HepG2 (cell line): ENCODE measurements around the gene MSI2. TPM values are rescaled to one million over a fixed set of nuclear protein-coding genes. Genes with fewer than 3 reads are reported as not detected.
A peak's percentile ranks its signal among the peaks of the same experiment; 100 is the strongest.

Experiments
- ASH2L ChIP-seq: fragments of 300-600, 200-600 bp; sonication (generic); IDR thresholded peaks from 2 replicates; pipeline ENCODE4 v1.7.0; 2017; ENCODE audit warnings: low read depth, mild to moderate bottlenecking, moderate library complexity, mixed read lengths, low read length; ENCODE audit not compliant: insufficient read length
- HMG20B ChIP-seq: conservative IDR thresholded peaks from 2 replicates; pipeline ENCODE4 v1.6.1; 2016; ENCODE audit warnings: missing genetic modification reagents, missing compliant biosample characterization
- IRX3 ChIP-seq: sonication (generic); formaldehyde crosslinking; IDR thresholded peaks from 2 replicates; pipeline ENCODE4 v1.8.1; 2023; ENCODE audit warnings: mild to moderate bottlenecking, low read depth, missing genetic modification reagents, borderline replicate concordance
- KMT2B ChIP-seq: IDR thresholded peaks from 2 replicates; pipeline ENCODE4 v1.6.1; 2016; ENCODE audit warnings: missing genetic modification reagents, missing compliant biosample characterization
- MTF2 ChIP-seq: sonication (generic); formaldehyde crosslinking; IDR thresholded peaks from 2 replicates; pipeline ENCODE4 v1.5.0; 2020; ENCODE audit warnings: missing genetic modification reagents, borderline replicate concordance
- NCOA5 ChIP-seq: sonication (generic); formaldehyde crosslinking; IDR thresholded peaks from 2 replicates; pipeline ENCODE4 v1.4.0; 2020; ENCODE audit warnings: missing genetic modification reagents
- SMAD3 ChIP-seq: sonication (generic); formaldehyde crosslinking; IDR thresholded peaks from 2 replicates; pipeline ENCODE4 v1.4.0; 2020; ENCODE audit warnings: missing genetic modification reagents
- STAG1 ChIP-seq: sonication (generic); formaldehyde crosslinking; IDR thresholded peaks from 2 replicates; pipeline ENCODE4 v1.4.0; 2020; ENCODE audit warnings: missing genetic modification reagents
- TCF7 ChIP-seq: sonication (generic); IDR thresholded peaks from 2 replicates; pipeline ENCODE4 v1.6.1; 2016; ENCODE audit warnings: antibody characterized with exemption, low read depth
- TEAD3 ChIP-seq: optimal IDR thresholded peaks from 2 replicates; pipeline ENCODE3; 2016; ENCODE audit warnings: borderline replicate concordance
- ZFP36L1 ChIP-seq: sonication (generic); formaldehyde crosslinking; IDR thresholded peaks from 2 replicates; pipeline ENCODE4 v1.8.0; 2022; ENCODE audit warnings: mild to moderate bottlenecking, missing genetic modification reagents, moderate library complexity
- ZNF180 ChIP-seq: sonication (generic); formaldehyde crosslinking; IDR thresholded peaks from 2 replicates; pipeline ENCODE4 v1.4.0; 2020; ENCODE audit warnings: low read depth, missing genetic modification reagents, borderline replicate concordance
- ZNF280D ChIP-seq: sonication (generic); formaldehyde crosslinking; IDR thresholded peaks from 2 replicates; pipeline ENCODE4 v1.5.1; 2020; ENCODE audit warnings: mild to moderate bottlenecking, missing genetic modification reagents
- ZNF3 ChIP-seq: IDR thresholded peaks from 2 replicates; pipeline ENCODE4 v1.7.0; 2017; ENCODE audit warnings: inconsistent platforms
- ZNF383 ChIP-seq: sonication (generic); formaldehyde crosslinking; IDR thresholded peaks from 2 replicates; pipeline ENCODE4 v1.4.0; 2020; ENCODE audit warnings: missing genetic modification reagents, mild to moderate bottlenecking, borderline replicate concordance
- ZNF441 ChIP-seq: sonication (generic); formaldehyde crosslinking; IDR thresholded peaks from 2 replicates; pipeline ENCODE4 v1.7.0; 2021; ENCODE audit warnings: missing genetic modification reagents, borderline replicate concordance
- ZNF543 ChIP-seq: sonication (generic); formaldehyde crosslinking; IDR thresholded peaks from 2 replicates; pipeline ENCODE4 v1.4.0; 2020; ENCODE audit warnings: mild to moderate bottlenecking, missing genetic modification reagents
- ZNF562 ChIP-seq: sonication (generic); formaldehyde crosslinking; IDR thresholded peaks from 2 replicates; pipeline ENCODE4 v1.8.0; 2022; ENCODE audit warnings: missing genetic modification reagents, borderline replicate concordance
- ZNF616 ChIP-seq: sonication (generic); formaldehyde crosslinking; IDR thresholded peaks from 2 replicates; pipeline ENCODE4 v1.5.0; 2020; ENCODE audit warnings: low read depth, mild to moderate bottlenecking, missing genetic modification reagents
- polyA plus RNA-seq, 8 experiments: library from polyadenylated mRNA; depleted of rRNA in 3 of 8; stranded (reverse) in 7 of 8; unstranded in 1 of 8; fragments of >200 nt; fragmentation: Illumina TruSeq in 4 of 8; extraction: Trizol in 4 of 8; gene quantifications; 2 replicates each; pipeline versions ENCODE4 v1.2.1 to v1.2.3, GENCODE V29; 2011 to 2016; ENCODE audit warnings: low read depth in 4 of 8, missing spikeins in 1 of 8, mixed read lengths in 1 of 8; ENCODE audit not compliant: insufficient read depth in 1 of 8
- total RNA-seq, 5 experiments: library from RNA; depleted of rRNA; stranded (reverse); fragments of >200 nt; fragmentation: Illumina TruSeq; extraction: Trizol; gene quantifications; 2 replicates each; pipeline ENCODE4 v1.2.3, GENCODE V29; 2016; ENCODE audit warnings: low read depth in 1 of 5
- TF ChIP-seq, protein P1 (sequence below): sonication (generic); formaldehyde crosslinking; IDR thresholded peaks from 2 replicates; pipeline ENCODE4 v1.9.0; 2021; ENCODE audit warnings: missing genetic modification reagents, mild to moderate bottlenecking, borderline replicate concordance
- TF ChIP-seq, protein P2 (sequence below): sonication (generic); formaldehyde crosslinking; IDR thresholded peaks from 2 replicates; pipeline ENCODE4 v1.4.0; 2020; ENCODE audit warnings: mild to moderate bottlenecking, missing genetic modification reagents
- TF ChIP-seq, protein P3 (sequence below): sonication (generic); formaldehyde crosslinking; IDR thresholded peaks from 2 replicates; pipeline ENCODE4 v1.4.0; 2020; ENCODE audit warnings: missing genetic modification reagents

The MSI2 gene
- total and polyA plus RNA-seq, 2 of the 13 experiments (the other 11 are each of a cell fraction or from before 2014, with no cell fraction given) = 77.5 to 78.4 TPM

GRCh38 chr17:57370037-57370581, 113.8 kb downstream of the MSI2 start (continued):
- TF ChIP-seq TEAD3 (CRISPR knock-in tag) = peak; percentile 92
- no peak for TF ChIP-seq ZNF441 (CRISPR knock-in tag)
- 0 out of 2 replicates have a peak, but pooled peaks have one; percentile 47 for TF ChIP-seq ZNF280D (CRISPR knock-in tag)
- TF ChIP-seq ZNF543 (CRISPR knock-in tag) = no peak
- peak; percentile 42; the same call in 1 of the 2 replicates for TF ChIP-seq HMG20B (CRISPR knock-in tag)
- peak; percentile 55; the same call in 1 of the 2 replicates for TF ChIP-seq ZNF3
- no peak for TF ChIP-seq ZNF616 (CRISPR knock-in tag)
- TF ChIP-seq, protein P1, sequence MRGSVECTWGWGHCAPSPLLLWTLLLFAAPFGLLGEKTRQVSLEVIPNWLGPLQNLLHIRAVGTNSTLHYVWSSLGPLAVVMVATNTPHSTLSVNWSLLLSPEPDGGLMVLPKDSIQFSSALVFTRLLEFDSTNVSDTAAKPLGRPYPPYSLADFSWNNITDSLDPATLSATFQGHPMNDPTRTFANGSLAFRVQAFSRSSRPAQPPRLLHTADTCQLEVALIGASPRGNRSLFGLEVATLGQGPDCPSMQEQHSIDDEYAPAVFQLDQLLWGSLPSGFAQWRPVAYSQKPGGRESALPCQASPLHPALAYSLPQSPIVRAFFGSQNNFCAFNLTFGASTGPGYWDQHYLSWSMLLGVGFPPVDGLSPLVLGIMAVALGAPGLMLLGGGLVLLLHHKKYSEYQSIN = no peak
- 0 out of 2 replicates have a peak, but pooled peaks have one; percentile 70 for TF ChIP-seq SMAD3
- no peak for TF ChIP-seq MTF2 (CRISPR knock-in tag)
- TF ChIP-seq STAG1 (CRISPR knock-in tag) = 0 out of 2 replicates have a peak, but pooled peaks have one; percentile 32
- TF ChIP-seq, protein P2, sequence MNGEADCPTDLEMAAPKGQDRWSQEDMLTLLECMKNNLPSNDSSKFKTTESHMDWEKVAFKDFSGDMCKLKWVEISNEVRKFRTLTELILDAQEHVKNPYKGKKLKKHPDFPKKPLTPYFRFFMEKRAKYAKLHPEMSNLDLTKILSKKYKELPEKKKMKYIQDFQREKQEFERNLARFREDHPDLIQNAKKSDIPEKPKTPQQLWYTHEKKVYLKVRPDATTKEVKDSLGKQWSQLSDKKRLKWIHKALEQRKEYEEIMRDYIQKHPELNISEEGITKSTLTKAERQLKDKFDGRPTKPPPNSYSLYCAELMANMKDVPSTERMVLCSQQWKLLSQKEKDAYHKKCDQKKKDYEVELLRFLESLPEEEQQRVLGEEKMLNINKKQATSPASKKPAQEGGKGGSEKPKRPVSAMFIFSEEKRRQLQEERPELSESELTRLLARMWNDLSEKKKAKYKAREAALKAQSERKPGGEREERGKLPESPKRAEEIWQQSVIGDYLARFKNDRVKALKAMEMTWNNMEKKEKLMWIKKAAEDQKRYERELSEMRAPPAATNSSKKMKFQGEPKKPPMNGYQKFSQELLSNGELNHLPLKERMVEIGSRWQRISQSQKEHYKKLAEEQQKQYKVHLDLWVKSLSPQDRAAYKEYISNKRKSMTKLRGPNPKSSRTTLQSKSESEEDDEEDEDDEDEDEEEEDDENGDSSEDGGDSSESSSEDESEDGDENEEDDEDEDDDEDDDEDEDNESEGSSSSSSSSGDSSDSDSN (CRISPR knock-in tag) = 0 out of 2 replicates have a peak, but pooled peaks have one; percentile 23
- TF ChIP-seq ZNF383 (CRISPR knock-in tag) = no peak
- no peak for TF ChIP-seq TCF7
- TF ChIP-seq, protein P3, sequence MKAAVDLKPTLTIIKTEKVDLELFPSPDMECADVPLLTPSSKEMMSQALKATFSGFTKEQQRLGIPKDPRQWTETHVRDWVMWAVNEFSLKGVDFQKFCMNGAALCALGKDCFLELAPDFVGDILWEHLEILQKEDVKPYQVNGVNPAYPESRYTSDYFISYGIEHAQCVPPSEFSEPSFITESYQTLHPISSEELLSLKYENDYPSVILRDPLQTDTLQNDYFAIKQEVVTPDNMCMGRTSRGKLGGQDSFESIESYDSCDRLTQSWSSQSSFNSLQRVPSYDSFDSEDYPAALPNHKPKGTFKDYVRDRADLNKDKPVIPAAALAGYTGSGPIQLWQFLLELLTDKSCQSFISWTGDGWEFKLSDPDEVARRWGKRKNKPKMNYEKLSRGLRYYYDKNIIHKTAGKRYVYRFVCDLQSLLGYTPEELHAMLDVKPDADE = no peak
- TF ChIP-seq NCOA5 (CRISPR knock-in tag) = no peak
- TF ChIP-seq ASH2L = peak; percentile 71
- TF ChIP-seq ZFP36L1 = no peak
- no peak; the same call in 1 of the 2 replicates for TF ChIP-seq KMT2B
- no peak for TF ChIP-seq ZNF562 (CRISPR knock-in tag)
- TF ChIP-seq ZNF180 (CRISPR knock-in tag) = no peak
- TF ChIP-seq IRX3 (CRISPR knock-in tag) = no peak
